Activated naive CD4-positive, alpha-beta T cell treated with anti-CD3 and anti-CD28 coated beads, Interleukin-2, amount 50 U/mL, for 72 hours (primary cell): ENCODE data around the gene NEU3. TPM values are rescaled to one million over a fixed set of nuclear protein-coding genes. Genes with fewer than 3 reads are reported as not detected.
"Not testable (repeated sequence)": the region's sequence is repeated elsewhere in the genome, so short reads cannot be mapped to it uniquely, and the experiment has no call there.

Experiments used
- ATAC-seq, 2 donors: fragments of 150-1000 bp; cut with Tn5 transposase; 2 replicates each; pipeline ENCODE4 v1.10.0; 2021; ENCODE audit warnings: mild to moderate bottlenecking in 2 of 2, moderate library complexity in 2 of 2
- DNase-seq, 2 donors: peaks; one replicate each; pipeline ENCODE4 v3.0.0; 2021 to 2022; ENCODE audit warnings: low spot score in 2 of 2
- H3K27ac Mint-ChIP-seq, 2 donors: one replicate each; pipeline ENCODE4 v1.8.0; 2022; ENCODE audit warnings: mild to moderate bottlenecking in 2 of 2, mixed read lengths in 2 of 2
- H3K36me3 Mint-ChIP-seq, 2 donors: one replicate each; pipeline ENCODE4 v1.8.0; 2022; ENCODE audit warnings: mixed read lengths in 2 of 2
- H3K9me3 Mint-ChIP-seq, 2 donors: one replicate each; pipeline ENCODE4 v1.8.0; 2022; ENCODE audit warnings: mixed read lengths in 2 of 2
- total RNA-seq, 2 donors: library from RNA; stranded (reverse); gene quantifications; one replicate each; pipeline ENCODE4 v1.2.3, GENCODE V29; 2022

The NEU3 gene
- total RNA-seq, 2 donors from 2014 or later: 18.3 to 23.0 TPM

DNA sequence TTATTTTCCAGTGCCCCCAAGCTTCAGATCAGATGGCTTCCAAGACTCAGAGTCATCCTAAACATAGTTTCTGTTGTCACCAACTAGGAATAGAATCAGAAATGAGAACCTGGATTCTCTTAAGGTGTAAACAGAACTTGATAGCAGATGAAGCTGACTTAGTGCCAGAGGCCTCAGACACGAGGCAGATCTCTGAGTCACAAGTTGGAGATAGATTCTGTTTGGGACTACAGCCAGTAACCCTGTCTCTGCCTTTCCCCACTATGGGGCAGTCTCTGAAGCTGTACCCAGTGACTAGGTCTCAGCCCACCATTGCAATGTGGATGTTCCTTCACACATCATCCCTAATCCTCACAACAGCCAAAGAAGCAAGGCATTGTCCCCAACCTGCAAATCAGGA is 25.4 kb downstream of the NEU3 start:
- peaks cover 0 to 5% of the 10 kb centered on the region in 2 donors for H3K9me3 Mint-ChIP-seq

DNA sequence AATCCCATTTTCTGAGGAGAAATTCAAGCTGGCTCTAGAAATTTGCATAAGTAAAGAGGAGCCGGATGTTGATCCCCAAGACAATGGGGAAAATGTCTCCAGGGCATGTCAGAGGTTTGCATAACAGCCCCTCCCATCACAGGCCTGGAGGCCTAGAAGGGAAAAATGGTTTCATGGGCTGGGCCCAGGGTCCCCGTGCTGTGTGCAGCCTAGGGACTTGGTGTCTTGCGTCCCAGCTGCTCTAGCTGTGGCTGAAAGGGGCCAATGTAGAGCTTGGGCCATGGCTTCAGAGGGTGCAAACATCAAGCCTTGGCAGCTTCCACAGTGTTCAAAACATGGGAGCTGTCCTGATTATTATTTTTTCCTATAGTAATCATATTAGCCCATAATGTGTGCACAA is 30.5 kb downstream of the NEU3 start:
- not testable (repeated sequence) for DNase-seq, H3K36me3 Mint-ChIP-seq, H3K27ac Mint-ChIP-seq, H3K9me3 Mint-ChIP-seq, ATAC-seq

More for the DNA sequence above, 25.4 kb downstream of the NEU3 start:
- peaks cover 7 to 16% of the 10 kb centered on the region in 2 donors for H3K36me3 Mint-ChIP-seq
- DNase-seq (no peak), ATAC-seq (no peak)
- peak overlapping the region in 1 of 2 donors; percentile 83 for H3K27ac Mint-ChIP-seq

DNA sequence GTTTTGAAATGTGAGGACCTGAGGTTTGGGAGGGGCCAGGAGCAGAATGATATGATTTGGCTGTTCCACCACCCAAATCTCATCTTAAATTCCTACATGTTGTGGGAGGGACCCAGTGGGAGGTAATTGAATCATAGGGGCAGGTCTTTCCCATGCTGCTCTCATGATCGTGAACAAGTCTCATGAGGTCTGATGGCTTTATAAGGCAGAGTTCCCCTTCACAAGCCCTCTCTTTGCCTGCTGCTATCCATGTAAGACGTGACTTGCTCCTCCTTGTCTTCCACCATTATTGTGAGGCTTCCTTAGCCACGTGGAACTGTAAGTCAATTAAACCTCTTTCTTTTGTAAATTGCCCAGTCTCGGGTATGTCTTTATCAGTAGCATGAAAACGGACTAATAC is 31.6 kb downstream of the NEU3 start:
- DNase-seq, H3K27ac Mint-ChIP-seq, H3K36me3 Mint-ChIP-seq, ATAC-seq, H3K9me3 Mint-ChIP-seq: not testable (repeated sequence)

DNA sequence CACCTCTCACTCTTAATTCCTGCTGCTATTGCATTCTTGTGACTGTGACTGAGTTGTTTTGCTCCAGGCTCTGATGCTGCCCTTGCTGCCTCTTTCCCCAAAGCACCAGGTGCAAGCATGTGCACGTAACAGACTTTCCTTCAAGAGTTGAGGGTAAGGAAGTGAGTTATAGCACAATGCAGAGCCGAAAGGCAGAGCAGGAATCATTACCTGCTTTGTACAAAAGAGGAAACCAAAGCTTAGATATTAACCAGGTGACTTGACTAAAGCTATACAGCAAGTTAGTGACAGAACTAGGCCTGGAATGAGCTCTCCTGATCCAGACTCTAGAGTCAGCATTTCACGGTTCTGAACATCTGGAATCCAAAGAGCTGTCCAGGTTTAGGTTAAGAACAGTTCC is 33.6 kb downstream of the NEU3 start:
- Mint-ChIP-seq H3K9me3 (peaks cover 0 to 5% of the 10 kb centered on the region in 2 donors), H3K36me3 (peaks cover 0 to 6% of the 10 kb centered on the region in 2 donors), H3K27ac (no peak overlapping the region)
- ATAC-seq: no peak
- DNase-seq: no peak

GRCh38 chr11:75022759-75023396 is 34.1 kb downstream of the NEU3 start:
- Mint-ChIP-seq H3K36me3 (peaks cover 0 to 6% of the 10 kb centered on the region in 2 donors), H3K27ac (no peak overlapping the region), H3K9me3 (peaks cover 0 to 5% of the 10 kb centered on the region in 2 donors)
- DNase-seq (peak; percentile 64 to 79), ATAC-seq (peak; percentile 86 to 90)

DNA sequence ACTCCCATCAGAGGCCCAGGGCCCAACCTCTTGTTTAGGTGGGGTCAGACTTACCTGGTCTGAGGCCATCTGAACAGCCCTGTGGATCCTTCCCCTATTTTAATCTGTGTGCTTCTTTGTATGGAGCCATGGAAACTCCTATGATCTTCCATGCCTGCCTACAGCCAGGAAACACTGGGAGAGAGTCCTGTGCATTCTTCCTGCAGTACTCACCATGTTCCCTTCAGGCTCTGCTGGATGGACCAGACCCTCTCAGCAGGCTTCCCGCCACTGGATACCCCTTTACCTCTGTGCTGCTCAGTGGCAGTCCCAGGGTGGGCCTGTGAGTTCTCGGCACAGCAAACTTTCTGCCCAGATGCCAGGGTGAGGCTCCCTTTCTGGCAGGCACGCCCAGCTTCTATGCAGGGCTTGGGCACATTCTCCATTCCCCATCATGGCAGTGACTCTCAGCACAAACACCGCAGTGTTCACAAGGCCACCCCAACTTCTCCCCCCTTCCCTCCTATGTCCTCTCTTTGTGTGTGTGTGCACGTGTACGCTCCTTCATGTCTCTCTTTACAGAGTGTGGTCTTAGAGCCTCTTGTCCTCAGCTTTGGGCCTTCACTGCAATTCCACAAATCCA is 34.8 kb downstream of the NEU3 start:
- no peak overlapping the region for H3K27ac Mint-ChIP-seq
- DNase-seq (no peak), ATAC-seq (no peak)
- H3K9me3 Mint-ChIP-seq: peaks cover 0 to 4% of the 10 kb centered on the region in 2 donors
- H3K36me3 Mint-ChIP-seq: peaks cover 0 to 5% of the 10 kb centered on the region in 2 donors

GRCh38 chr11:75024068-75024449 is 35.3 kb downstream of the NEU3 start:
- Mint-ChIP-seq H3K27ac (no peak overlapping the region), H3K9me3 (no peaks in the 10 kb centered on the region), H3K36me3 (no peaks in the 10 kb centered on the region)
- DNase-seq (no peak), ATAC-seq (no peak)

- Mint-ChIP-seq H3K27ac (peak overlapping the region in 1 of 2 donors; percentile 12), H3K36me3 (no peaks in the 10 kb centered on the region), H3K9me3 (no peaks in the 10 kb centered on the region)
- DNase-seq (no peak), ATAC-seq (no peak)
These were observed 36.1 kb downstream of the NEU3 start for GRCh38 chr11:75024764-75025211.

GRCh38 chr11:75025561-75025960 is 36.8 kb downstream of the NEU3 start:
- H3K9me3 Mint-ChIP-seq: no peaks in the 10 kb centered on the region
- no peaks in the 10 kb centered on the region for H3K36me3 Mint-ChIP-seq
- ATAC-seq: no peak
- no peak for DNase-seq
- no peak overlapping the region for H3K27ac Mint-ChIP-seq

DNA sequence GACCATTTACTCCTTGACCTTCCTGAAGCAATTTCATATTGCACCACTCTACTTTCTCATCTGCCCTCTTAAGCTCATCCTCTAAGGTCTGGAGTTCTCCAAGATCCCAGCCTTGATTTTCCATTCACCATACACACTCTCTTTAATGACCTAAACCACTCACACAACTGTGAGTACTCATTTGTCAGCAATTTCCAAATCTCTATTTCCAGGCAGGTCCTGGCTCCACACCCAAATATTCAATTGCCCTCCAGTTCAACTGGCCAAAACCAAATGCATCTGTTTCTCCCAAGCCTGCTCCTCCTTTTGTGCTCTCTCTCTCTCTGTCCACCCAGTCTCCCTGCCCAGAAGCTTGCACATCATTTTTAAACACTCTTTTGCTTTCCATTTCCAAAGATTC is 39.6 kb downstream of the NEU3 start:
- no peaks in the 10 kb centered on the region for H3K9me3 Mint-ChIP-seq
- no peak for ATAC-seq
- DNase-seq: no peak
- no peaks in the 10 kb centered on the region for H3K36me3 Mint-ChIP-seq
- H3K27ac Mint-ChIP-seq: no peak overlapping the region

DNA sequence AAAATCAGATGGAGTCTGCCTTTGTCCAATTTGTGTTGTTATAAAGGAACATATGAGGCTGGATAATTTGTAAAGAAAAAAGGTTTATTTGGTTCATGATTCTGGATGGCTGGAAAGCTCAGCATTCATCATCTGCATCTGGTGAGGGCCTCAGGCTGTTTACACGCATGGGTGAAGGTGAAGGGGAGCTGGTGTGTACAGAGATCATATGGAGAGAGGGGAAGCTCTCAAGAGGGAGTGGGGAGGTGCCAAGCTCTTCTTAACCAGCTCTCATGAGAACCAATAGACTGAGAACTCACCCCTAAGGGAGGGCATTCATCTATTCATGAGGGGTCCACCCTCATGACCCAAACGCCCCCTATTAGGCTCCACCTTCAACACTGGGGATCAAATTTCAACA is 40.0 kb downstream of the NEU3 start:
- Mint-ChIP-seq H3K36me3 (no peaks in the 10 kb centered on the region), H3K9me3 (no peaks in the 10 kb centered on the region), H3K27ac (no peak overlapping the region)
- ATAC-seq (no peak), DNase-seq (no peak)

DNA sequence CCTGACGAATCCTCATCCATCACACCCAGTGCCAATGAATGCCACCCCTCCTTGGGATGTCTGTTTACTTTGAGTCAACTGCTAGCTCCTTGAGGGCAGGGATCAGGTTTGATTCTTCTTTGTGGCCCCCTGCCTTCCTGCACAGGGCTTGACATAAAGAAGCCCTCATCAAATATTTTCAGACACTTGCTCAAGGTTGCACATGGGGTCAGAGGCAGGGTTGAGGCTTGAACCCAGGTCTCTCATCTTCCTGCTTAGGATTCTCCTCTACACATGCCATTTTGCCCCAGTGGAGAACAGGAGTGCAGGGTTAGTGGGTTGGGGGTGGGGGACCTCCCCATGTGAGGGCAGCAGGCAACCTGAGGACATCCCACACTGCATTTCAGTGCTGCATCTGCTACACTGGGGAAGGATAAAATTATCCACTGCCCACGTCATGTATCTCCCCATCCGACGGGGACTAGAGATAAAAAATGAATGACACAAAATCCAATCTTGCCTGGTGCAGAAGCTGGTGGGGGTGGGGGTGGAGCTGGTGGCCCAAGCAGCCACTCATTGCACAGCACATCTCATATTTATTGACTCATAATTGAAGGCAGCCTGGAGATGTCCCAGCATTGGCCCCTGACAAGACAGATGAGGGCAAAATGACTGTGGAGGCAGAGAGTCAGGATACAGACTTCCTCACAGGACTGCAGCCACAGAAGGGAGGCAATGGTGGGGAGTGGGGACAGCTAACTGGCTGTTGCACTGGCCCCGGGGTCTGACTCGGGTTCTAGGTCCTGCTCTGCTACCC is 41.3 kb downstream of the NEU3 start:
- H3K9me3 Mint-ChIP-seq: no peaks in the 10 kb centered on the region
- DNase-seq (no peak), ATAC-seq (no peak)
- no peaks in the 10 kb centered on the region for H3K36me3 Mint-ChIP-seq
- no peak overlapping the region for H3K27ac Mint-ChIP-seq

GRCh38 chr11:75031224-75031753 is 42.6 kb downstream of the NEU3 start:
- Mint-ChIP-seq H3K9me3 (no peaks in the 10 kb centered on the region), H3K27ac (no peak overlapping the region), H3K36me3 (no peaks in the 10 kb centered on the region)
- DNase-seq (no peak), ATAC-seq (peak in 1 of 2 donors; percentile 29)

DNA sequence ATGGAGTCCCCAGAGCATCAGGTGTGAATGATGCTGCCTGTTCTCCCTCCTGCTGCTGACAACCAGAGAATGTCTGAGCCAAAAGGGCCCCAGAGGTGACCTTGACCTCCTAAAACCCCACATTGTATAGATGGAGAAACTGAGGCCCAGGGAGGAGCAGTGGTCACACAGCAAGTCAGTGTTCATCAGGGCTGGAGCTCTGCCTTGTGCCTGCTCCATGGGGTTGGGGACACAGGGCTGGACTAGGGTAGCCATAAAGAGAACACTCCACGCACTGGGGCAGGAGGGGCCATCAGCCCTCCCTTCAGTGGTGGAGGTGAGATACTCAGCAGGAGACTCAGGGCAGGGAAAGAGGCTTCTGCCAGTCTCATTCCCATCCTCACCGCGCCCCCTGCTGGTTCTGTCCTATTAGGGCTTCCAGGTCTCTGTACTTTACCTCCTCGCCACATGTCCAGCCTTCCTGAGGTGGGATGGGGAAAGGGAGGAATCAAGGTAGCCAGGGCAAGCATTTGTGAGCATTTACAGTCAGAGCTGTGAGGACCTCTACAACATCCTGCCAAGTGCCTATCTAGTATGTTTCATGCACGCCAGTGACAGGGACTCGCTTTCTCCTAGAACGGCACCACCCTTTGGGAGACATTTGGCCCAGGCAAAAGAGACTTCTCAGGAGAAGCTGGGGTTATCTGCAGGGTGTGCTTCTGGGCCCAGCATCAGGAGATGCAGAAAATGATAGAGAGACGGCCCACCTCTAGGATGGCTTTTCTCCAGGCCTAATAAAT is 43.2 kb downstream of the NEU3 start:
- H3K27ac Mint-ChIP-seq: no peak overlapping the region
- no peaks in the 10 kb centered on the region for H3K36me3 Mint-ChIP-seq
- DNase-seq (peak; percentile 59 to 73), ATAC-seq (peak; percentile 70 to 74)
- H3K9me3 Mint-ChIP-seq: no peaks in the 10 kb centered on the region

DNA sequence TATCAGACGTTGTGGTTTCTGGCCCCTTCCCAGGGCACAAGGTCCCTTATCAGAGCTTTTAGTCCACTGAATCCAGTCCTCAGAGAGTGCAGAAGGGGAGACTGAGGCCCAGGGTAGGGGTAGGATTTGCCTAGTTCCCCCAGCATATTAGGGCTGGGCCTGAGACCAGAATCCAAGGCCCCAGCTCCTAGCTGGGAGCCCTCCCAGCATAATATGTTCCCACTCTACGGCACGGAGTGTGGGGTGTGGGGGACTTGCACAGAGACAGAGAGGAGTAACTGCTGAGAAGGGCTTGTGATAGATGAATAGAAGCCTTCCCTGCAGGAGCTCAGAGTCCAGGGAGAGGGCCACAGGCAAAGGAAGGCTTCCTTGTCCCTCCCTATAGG is 43.8 kb downstream of the NEU3 start:
- DNase-seq (no peak), ATAC-seq (no peak)
- no peaks in the 10 kb centered on the region for H3K9me3 Mint-ChIP-seq
- no peak overlapping the region for H3K27ac Mint-ChIP-seq
- no peaks in the 10 kb centered on the region for H3K36me3 Mint-ChIP-seq

- Mint-ChIP-seq H3K36me3 (no peaks in the 10 kb centered on the region), H3K27ac (no peak overlapping the region), H3K9me3 (no peaks in the 10 kb centered on the region)
- ATAC-seq (no peak), DNase-seq (no peak)
These were observed 45.2 kb downstream of the NEU3 start for GRCh38 chr11:75033916-75034315.
